ENCODE measurements around the gene EPN1.

EPN1 gene

DNA sequence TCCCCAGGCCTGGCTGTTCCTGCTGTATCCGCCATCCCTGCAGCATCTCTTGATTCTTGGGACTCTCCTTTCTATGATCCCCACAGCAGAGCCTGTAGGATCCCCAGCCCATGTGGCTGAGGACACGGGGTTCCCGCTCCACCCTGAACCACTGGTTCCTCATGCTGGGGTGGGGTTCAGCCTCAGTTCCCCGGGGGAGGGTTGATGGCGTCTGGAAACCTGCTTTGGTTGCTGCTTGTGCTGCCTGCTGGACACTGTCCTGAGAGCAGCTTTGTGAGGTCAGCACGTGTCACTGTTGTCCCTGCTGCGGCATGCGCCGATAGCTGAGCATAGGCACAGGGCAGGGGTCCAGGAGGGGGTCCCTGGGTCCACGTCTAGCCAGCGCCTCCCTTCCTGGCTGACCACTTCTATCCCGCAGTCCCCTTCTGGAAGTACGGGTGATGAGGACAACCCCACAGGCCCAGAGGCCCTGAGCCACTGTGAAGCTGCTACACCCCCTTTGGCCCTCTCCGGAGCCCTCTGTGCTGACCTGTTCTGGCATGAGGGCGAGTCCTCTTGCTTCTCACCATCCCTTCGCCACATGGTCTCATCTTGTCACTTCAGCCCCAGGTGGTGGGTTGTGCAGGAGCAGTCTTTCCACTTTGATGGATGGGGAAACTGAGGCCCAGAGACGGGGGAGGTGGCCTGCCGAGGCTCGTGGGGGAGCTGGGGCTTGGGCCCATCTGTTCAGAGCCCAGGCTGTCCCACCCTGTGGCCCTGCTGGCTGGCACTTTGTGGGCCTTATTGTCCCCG, 5.5 kb downstream of the EPN1 start:
- no peak for DNase-seq

- no peak for DNase-seq
Measured at GRCh38 chr19:55681131-55682092, 6.4 kb downstream of the EPN1 start.

GRCh38 chr19:55683449-55684261, 8.6 kb downstream of the EPN1 start:
- DNase-seq, result no peak

GRCh38 chr19:55684946-55685681, 10.1 kb downstream of the EPN1 start:
- DNase-seq, result no peak

DNA sequence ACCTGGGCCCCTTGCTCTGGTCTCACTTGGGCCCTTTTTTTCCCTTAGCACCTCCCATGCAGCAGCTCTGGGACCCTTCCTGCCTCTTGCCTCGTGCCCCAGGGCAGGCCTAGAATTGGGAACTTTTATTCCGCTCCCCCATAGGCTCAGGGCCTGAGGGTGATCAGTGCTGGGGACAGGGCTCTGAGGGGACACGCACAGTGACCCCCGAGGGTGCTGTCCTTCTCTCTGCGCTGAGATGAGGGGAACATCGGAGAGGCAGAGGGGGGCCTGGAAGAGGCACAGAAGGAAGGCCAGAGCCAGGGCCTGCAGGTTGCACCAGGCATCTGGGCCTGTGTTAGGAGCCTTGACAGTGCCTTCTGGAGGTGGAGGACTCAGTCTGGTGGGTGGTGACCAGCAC, 10.8 kb downstream of the EPN1 start:
- no peak for DNase-seq

GRCh38 chr19:55686311-55687050, 11.5 kb downstream of the EPN1 start:
- no peak for DNase-seq

DNA sequence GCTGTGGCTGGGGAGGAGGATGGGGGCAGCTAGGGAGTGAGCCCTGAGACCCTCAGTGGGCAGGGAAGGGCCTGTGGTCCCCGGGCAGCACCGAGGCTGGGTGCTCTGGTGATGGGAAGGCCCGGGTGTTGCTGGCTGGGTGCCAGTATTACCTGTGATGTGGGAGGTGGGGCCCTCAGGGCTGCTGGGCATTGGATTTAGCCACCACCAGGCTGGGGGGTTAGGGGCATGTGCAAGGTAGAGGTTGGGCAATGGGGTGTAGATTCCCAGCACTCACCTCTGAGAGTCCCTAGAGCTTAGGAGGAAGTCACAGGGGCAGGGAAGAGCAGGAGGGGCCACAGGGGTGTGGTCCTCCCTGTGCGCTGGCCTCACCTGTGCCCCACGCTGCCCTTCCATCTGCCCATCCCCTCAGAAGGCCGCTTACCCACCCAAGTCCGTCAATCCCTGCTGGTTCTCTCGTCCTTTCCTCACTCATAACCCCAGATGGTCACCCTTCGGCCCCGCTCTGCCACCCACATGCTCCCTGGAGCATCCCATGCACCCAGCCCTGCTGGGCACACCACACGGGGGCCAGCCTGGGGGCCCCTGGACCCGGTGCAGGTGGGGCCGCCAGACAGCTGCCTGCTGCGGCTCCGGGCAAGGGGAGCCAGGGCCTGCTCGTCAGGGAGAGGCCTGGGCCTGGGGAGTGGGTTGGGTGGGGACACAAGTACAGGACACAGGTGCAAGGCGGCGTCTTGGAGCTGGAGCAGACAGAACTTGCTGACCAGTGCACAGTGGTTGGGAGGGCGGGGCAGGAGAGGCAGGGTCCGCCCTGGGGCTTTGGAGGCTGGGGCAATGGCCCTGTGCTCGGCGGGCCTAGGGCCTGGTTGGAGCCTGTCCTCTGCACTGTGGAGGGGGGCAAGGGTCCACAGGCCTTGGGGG, 12.5 kb downstream of the EPN1 start:
- DNase-seq, result no peak

DNA sequence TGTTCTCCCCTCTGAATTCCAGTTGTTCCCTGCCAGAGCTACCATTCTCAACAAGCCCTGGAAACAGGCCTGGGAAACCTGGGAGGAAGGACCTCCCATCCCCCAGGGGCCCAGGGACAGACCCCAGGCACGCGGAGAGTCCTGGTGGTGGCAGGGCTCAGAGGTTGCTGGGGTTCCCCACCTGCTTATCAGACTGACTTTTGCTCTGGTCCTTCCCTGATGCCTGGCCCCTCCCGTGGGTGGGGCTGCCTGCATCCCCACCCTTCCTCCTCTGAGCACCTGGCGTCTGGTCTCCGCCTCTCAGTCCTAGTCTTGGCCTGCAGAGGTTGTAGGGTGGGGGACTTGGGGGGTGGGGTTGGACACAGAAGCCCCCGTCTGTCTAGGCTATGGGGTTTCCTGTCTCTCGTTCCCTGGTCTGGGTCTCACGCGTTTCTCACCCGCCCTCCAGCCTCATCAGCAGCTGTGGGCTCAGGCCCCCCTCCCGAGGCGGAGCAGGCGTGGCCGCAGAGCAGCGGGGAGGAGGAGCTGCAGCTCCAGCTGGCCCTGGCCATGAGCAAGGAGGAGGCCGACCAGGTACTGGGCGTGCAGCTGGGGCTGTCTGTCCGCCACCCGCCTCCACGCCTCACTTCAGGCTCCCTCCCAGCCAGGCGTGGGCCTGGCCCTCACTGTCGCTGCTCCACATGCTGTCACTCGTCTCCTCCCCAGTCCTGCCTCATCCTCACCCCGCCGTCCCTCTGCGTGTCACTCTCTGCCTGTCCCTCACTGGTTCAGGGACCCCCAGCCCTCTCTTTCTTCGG, 13.6 kb downstream of the EPN1 start:
- DNase-seq, result no peak

DNA sequence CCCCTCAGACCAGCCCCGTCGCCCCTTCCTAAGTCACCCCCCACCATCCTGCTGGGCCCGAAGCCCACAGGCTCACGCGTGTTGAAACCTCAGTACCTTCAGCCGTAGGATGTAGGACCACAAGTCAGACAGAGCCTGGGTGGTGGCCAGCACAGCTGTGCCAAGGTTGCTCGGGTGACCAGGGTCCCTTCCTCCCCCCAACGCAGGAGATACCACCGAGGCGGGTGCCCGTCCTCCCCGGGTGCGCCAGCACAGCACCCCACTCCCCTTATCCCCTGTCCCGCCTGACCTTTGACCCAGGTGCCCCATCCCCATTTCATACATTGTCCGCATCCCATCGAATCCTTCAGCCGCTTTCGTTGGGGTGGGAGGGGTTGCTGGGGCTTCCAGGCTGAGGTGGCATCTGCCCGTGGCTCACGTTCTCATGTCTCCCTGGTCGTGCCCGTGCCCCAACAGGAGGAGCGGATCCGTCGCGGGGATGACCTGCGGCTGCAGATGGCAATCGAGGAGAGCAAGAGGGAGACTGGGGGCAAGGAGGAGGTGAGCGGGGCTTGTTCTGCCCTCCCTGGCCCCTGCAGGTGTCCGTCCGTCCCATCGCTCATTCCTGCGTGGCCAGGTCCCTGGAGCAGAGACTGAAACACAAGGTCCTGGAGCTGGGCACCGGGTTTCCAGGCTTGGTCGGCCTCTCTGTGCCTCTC, 14.5 kb downstream of the EPN1 start:
- no peak for DNase-seq

- no peak for DNase-seq
Measured at GRCh38 chr19:55690109-55690768, 15.2 kb downstream of the EPN1 start.

DNA sequence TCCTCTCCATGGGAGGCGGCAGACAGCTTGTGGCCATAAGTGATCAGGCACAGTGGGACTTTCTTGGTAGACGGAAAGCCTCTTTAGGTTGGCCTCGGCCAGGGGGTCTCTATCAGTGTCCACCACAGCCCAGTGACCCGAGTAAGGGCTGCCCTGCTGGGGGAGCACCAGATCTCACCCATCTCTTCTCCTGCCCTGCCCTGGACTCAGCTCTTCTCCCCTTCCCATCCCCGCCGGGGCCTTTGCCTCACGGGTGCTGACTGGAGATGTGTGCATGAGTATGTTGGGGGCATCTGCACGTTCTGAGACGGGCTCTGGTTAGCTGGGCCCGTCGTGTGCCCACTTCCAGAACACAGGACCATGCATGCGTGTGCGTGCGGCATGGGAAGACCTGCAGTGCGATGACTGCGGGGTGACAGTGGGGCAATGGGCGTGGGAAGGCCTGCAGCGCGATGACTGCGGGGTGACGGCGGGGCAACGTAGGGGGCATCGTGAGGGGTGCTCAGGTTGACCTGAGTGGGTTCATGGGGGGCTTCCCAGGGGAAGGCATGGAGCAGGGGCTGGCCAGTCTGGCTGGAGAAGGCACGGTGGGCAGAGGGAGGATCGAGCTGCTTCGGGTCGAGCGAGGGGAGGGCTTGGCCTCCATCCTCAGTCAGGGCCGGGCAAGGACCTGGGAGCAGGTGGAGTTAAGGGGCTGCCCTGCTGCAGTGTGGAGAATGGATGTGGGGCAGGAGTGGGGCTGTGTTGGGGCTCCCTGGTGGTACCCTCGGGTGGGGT, 15.9 kb downstream of the EPN1 start:
- DNase-seq, result no peak

DNA sequence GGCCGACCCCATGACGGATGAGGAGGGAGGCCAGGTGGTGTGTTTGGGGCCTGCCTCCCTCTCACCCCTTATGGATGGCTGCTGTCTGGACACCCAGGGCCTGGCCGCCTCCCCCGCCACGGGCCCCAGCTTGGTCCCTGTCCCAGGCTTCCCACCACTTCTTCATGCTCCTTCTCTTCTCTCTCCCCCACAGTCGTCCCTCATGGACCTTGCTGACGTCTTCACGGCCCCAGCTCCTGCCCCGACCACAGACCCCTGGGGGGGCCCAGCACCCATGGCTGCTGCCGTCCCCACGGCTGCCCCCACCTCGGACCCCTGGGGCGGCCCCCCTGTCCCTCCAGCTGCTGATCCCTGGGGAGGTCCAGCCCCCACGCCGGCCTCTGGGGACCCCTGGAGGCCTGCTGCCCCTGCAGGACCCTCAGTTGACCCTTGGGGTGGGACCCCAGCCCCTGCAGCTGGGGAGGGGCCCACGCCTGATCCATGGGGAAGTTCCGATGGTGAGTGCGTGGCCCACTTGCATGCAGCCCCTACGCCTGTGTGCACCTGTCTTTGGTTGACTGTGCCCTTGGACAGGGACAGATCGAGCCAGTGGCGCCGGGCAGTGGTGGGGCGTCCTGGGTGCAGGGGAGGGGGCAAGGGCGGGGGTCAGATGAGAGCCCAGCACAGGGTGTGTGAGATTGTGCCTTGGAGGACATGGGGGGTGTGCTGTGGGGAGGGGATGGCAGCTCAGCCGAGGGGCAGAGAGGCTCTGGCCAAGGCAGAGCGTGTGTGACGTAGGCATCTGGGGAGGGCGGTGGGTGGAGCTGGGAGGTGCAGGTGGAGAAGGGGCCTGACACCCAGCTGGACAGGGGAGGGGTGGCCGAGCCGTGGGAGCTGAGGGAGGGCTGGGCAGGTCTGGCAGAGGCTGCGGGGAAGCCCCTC, 16.8 kb downstream of the EPN1 start:
- DNase-seq, result no peak

- DNase-seq, result no peak
Measured at GRCh38 chr19:55692681-55693081, 17.7 kb downstream of the EPN1 start.

- no peak for DNase-seq
Measured at GRCh38 chr19:55693336-55693974, 18.4 kb downstream of the EPN1 start.

DNA sequence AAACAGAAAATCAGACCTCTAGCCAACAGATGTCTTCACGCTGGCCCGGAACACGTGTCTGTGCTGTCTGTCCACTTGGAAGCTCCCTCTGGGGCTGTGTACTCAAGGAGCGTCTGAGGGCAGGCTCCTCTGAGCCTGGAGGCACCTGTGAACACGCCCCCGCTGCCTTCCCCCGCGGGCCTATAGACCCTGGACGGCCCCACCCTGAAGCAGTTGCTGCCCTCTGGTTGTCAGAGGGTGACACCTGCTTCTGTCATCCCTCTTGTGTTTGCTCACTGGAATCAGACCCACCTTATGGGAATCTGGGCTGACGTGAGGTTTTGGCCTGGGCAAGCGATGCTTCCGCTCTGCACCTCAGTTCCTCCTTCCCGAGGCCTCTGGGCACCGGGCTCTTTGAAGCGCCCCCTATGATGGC, 19.2 kb downstream of the EPN1 start:
- no peak for DNase-seq

Data from cerebellar nuclear complex (tissue), 1 donor.